ENCODE results near the gene PCNX4.
A peak's percentile ranks its signal among the peaks of the same experiment; 100 is the strongest.
"Not testable (repeated sequence)": the region's sequence is repeated elsewhere in the genome, so short reads cannot be mapped to it uniquely, and the experiment has no call there.

Gene PCNX4

DNA sequence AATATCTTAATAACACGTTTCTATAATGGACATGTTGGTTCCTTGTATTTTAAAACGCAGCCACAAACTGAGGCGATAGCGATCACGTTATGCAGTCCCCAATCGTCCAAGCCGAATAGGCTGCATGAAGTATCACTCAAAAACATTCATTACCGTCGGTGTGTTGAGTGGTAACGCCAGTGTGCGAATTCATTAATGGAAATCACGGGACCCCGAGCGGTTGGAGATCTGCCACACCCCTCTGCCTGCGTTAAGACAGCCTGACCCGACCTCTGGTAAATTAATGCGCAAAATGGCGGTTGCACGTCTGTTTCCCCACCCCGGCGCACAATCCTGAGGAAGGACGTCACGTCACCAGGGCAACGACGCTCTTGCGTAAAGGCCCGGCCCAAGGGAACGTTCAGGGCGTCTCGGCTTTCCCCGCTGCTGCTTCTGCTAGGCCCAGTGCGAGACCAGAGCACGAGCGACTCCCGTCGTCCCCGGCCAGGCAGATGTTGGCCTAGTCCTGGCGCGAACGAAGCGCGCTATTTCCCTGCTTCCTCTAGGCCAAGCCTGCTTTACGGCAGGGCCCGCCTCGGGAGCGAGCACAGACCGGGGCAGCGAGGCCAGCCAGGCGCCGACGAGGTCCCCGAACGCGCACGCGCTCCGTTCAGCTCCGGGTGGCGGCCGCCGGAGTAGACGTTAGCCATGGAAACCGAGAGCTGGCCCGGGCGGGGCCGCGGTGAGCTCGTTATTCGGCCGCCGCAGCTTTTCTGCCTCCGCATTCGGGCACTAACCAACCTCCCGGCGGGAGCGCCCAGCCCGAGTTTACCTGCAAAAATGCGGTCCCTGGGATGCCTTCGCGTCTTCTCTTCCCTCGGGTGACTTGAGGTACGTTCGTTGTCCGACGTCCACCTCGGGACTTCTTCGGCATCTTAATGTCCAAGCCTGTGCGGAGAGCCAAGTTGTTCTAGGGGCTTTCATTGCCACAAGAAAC, at the start of gene PCNX4:
TSS of gene PCNX4 (plus strand) at position 374 of the 976 bp plus-strand sequence. CDS start 15,716 bp downstream, outside the sequence.
- DNase-seq (ENCODE audit: low read depth): peak; percentile 90

DNA sequence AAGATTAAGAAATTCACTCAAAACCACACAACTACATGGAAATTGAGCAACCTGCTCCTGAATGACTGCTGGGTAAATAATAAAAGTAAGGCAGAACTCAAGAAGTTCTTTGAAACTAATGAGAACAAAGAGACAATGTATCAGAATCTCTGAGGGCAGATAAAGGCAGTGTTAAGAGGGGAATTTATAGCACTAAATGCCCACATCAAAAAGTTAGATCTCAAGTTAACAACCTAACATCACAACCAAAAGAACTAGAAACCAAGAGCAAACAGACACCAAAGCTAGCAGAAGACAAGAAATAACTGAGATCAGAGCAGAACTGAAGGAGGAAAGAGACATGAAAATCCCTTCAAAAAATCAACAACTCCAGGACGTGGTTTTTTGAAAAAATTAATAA, 43.7 kb upstream of the PCNX4 start:
- not testable (repeated sequence) for DNase-seq (ENCODE audit: low read depth)

DNA sequence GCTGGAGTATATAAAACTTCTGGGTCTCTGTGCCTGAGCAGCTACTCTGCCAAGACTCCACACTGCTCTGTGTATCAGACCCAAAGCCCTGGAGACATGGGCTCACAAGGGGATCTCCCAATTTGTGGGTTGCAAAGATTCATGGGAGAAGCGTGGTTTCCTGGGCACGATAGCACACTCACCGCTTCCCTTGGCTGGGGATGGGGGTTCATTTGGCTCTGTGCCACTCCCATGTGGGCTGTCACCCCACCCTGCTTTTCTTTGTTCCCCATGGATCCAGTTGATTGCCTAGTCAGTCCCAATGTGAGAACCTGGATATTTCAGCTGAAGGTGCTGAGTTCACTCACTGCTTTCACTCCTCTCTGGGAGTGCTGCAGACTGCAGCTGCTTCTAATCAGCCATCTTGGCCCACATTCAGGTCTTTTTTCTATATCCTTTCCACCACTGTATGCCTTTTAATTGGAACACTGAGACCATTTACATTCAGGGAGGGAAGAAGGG, 40.0 kb upstream of the PCNX4 start:
- DNase-seq (ENCODE audit: low read depth): no peak

DNA sequence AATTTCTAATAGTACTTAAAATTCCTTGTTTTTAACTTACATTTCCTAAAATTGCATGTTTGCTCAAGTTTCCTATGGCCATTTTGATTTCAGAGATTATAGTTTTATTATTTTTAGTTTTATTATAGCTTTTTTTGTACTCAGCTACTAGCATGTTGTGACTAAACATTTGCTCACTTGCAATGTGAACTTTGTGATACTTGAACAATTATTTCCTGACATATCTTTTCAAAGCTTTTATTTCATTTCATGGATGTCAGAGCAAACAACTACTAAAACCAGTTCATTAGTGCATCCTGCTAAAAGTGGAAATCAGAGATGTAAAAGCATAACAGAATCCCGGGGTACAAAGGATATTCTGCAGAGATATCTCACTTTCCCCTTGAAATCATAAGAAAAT, 33.6 kb upstream of the PCNX4 start:
- no peak for DNase-seq (ENCODE audit: low read depth)

DNA sequence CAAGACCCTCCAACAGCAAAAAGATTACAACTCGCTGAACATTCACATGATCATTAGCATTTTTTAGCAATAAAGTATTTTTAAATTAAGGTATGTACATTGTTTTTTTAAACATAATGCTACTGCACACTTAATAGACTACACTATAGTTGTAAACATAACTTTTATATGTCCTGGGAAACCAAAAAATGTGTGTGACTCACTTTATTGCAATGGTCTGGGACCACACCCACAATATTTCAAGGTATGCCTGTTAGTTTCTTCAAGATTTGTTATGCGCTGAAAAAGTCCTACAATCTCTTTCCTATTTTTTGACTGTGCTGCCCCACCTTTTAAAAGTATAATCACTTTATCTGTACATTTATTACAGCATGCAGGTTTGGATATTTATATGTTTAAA, 30.4 kb upstream of the PCNX4 start:
- DNase-seq (ENCODE audit: low read depth): no peak

DNA sequence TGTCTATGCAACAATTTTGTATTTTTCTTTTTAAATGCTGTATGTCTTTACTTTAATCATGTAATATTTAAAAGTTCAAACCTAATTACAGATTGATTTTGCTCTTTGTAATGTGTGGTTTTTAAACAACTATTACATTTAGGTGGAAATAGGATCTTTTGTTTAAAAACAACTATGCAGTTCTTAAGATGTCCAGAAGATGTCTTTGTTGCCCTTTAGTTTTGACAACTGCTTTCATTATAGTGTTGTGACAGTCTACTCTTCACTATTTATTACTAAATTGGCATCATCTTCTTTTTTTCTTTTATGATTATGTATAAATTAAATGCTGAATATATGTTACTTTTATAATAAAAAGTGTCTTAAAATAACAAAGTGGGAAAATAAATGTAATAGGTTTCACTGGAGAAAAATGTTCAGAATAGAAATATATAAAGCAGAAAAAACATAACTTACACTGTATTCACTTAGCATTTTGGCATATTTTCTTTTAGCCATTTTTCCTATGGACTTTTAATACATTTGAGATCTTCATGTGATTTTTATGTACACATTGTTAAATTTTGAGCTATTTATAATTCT, 27.1 kb upstream of the PCNX4 start:
- DNase-seq (ENCODE audit: low read depth): no peak

DNA sequence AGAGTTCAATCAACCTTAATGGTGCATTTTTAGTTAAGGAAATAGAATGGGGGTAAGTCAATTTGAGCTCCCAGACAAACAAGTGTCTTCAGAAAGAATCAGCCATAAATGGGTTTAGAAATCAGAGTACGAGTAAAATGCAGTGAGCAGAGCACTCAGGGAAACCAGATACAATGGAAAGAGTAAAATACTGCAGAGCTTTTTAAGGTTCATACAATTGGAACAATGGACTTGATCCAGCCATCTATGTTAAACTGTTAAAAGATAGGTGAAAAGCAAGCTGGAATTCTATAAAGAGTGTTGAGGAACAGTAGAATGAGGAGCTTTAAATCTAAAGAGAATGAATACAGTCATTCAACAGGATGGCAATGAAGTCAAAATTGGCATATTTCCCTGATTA, 23.8 kb upstream of the PCNX4 start:
- no peak for DNase-seq (ENCODE audit: low read depth)

DNA sequence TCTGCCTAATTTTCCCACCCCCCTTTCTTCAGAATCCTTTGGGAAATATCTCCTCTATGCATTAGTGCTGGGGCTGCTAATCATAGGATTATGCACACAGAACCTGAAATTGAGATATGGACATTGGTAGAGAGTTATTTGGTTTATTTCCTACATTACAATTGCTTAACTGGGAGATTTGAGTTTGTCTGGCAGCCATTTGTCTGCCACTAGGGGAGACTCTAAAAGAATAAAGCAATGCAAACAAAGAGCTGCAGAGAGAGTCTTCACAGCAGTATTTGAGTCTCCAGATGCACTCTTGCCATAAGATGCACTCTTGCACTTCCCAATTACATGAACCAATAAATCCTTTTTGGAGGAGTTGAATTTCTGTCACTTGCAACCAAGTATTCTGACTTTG, 12.0 kb upstream of the PCNX4 start:
- DNase-seq (ENCODE audit: low read depth): no peak

GRCh38 chr14:60085085-60085484, 6.6 kb upstream of the PCNX4 start:
- DNase-seq (ENCODE audit: low read depth): no peak

- DNase-seq (ENCODE audit: low read depth): no peak
These were observed 6.0 kb upstream of the PCNX4 start for GRCh38 chr14:60085693-60086092.

GRCh38 chr14:60087668-60088067, 4.1 kb upstream of the PCNX4 start:
- DNase-seq (ENCODE audit: low read depth): no peak

- DNase-seq (ENCODE audit: low read depth): no peak
These were observed 2.5 kb upstream of the PCNX4 start for GRCh38 chr14:60089221-60089620.

- DNase-seq (ENCODE audit: low read depth): no peak
These were observed 731 bp upstream of the PCNX4 start for GRCh38 chr14:60090864-60091519.

- DNase-seq (ENCODE audit: low read depth): no peak
These were observed 800 bp downstream of the PCNX4 start for GRCh38 chr14:60092526-60092920.

- DNase-seq (ENCODE audit: low read depth): no peak
These were observed 1.4 kb downstream of the PCNX4 start for GRCh38 chr14:60093080-60093479.

- no peak for DNase-seq (ENCODE audit: low read depth)
These were observed 1.9 kb downstream of the PCNX4 start for GRCh38 chr14:60093606-60094005.

GRCh38 chr14:60094306-60094897, 2.7 kb downstream of the PCNX4 start:
- DNase-seq (ENCODE audit: low read depth): no peak

GRCh38 chr14:60095231-60095630, 3.5 kb downstream of the PCNX4 start:
- DNase-seq (ENCODE audit: low read depth): no peak

DNA sequence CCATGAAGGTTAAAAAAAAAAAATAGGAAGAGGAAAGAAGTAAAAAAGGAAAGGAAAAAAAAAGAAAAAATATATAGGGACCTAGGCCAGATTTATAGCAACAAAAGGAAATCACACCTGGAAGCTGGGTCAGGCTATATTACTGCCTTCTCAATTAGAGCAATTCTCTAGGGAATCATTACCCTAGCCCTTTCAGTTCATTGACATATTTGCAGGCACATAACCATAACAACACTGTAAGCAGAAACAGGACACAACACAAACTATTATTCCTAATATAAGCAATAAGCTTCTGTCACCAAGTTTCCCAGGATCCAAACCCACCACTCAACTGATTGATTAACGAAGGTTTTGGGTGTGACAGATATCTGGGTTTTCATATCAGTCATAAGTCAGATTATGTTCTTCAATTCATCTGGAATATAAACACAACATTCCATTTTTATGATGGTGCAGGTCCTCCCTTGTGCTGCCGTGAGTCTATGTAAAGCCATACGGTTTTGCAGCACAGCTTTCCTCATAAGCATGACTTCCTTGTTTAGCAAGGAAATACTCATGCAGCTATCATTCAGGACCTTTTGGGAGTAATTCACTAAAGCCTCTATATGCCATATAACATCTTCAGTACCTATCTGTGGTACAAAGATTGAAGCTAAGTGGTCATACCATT, 4.2 kb downstream of the PCNX4 start:
- DNase-seq (ENCODE audit: low read depth): no peak

DNA sequence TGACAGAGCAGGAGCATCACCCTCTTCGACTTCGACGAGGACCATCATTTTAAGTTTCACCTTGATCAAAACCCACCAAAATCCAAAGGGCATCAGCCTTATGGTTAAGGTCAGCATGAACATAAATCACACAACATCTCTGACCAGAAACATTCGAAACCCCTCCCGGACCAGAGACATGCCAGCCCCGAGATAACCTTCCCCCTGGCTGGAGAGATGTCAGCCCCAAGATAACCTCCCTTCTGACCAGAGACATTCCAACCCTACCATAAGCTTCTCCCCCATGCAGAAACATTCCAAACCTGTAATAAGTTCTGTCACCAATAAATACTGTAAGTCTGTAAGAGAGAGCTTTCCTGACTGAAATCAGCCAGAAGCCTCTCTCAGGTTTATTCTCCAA, 6.3 kb downstream of the PCNX4 start:
- no peak for DNase-seq (ENCODE audit: low read depth)

GRCh38 chr14:60099855-60100254, 8.1 kb downstream of the PCNX4 start:
- DNase-seq (ENCODE audit: low read depth): not testable (repeated sequence)

- no peak for DNase-seq (ENCODE audit: low read depth)
These were observed 10.1 kb downstream of the PCNX4 start for GRCh38 chr14:60101786-60102185.

All from stimulated activated CD4-positive, alpha-beta T cell treated with anti-CD3 and anti-CD28 coated beads, Interleukin-2, amount 100 ng/mL, for 4 hours (primary cell).